HG03066 (cell line): ENCODE results near the gene DSCAML1.

Experiments
- ATAC-seq: cut with Tn5 transposase; IDR thresholded peaks from one replicate; pipeline ENCODE4 v1.9.1; 2021; ENCODE audit warnings: low read depth; ENCODE audit not compliant: unreplicated experiment

DSCAML1 gene

GRCh38 chr11:117621226-117621625 lies 175.8 kb downstream of the DSCAML1 start:
- ATAC-seq, result no peak

- no peak for ATAC-seq
Measured at GRCh38 chr11:117620659-117621058, 176.4 kb downstream of the DSCAML1 start.

- ATAC-seq, result no peak
Measured at GRCh38 chr11:117620086-117620485, 176.9 kb downstream of the DSCAML1 start.

GRCh38 chr11:117619661-117620060 lies 177.4 kb downstream of the DSCAML1 start:
- no peak for ATAC-seq

GRCh38 chr11:117618982-117619355 lies 178.0 kb downstream of the DSCAML1 start:
- no peak for ATAC-seq

- ATAC-seq, result no peak
Measured at GRCh38 chr11:117618302-117618981, 178.6 kb downstream of the DSCAML1 start.

GRCh38 chr11:117616979-117617378 lies 180.0 kb downstream of the DSCAML1 start:
- no peak for ATAC-seq

- ATAC-seq, result no peak
Measured at GRCh38 chr11:117614728-117615127, 182.3 kb downstream of the DSCAML1 start.

GRCh38 chr11:117613521-117613920 lies 183.5 kb downstream of the DSCAML1 start:
- no peak for ATAC-seq

- no peak for ATAC-seq
Measured at GRCh38 chr11:117612177-117612576, 184.8 kb downstream of the DSCAML1 start.

GRCh38 chr11:117610901-117611300 lies 186.1 kb downstream of the DSCAML1 start:
- no peak for ATAC-seq

GRCh38 chr11:117610045-117610444 lies 187.0 kb downstream of the DSCAML1 start:
- no peak for ATAC-seq

GRCh38 chr11:117607449-117607848 lies 189.6 kb downstream of the DSCAML1 start:
- no peak for ATAC-seq

GRCh38 chr11:117606790-117607189 lies 190.2 kb downstream of the DSCAML1 start:
- ATAC-seq, result no peak

GRCh38 chr11:117606211-117606610 lies 190.8 kb downstream of the DSCAML1 start:
- ATAC-seq, result peak; percentile 72

- no peak for ATAC-seq
Measured at GRCh38 chr11:117605331-117605730, 191.7 kb downstream of the DSCAML1 start.

- no peak for ATAC-seq
Measured at GRCh38 chr11:117604336-117604995, 192.6 kb downstream of the DSCAML1 start.

GRCh38 chr11:117603932-117604331 lies 193.1 kb downstream of the DSCAML1 start:
- no peak for ATAC-seq

- no peak for ATAC-seq
Measured at GRCh38 chr11:117601006-117601708, 195.9 kb downstream of the DSCAML1 start.

GRCh38 chr11:117600234-117600783 lies 196.7 kb downstream of the DSCAML1 start:
- ATAC-seq, result no peak

- ATAC-seq, result no peak
Measured at GRCh38 chr11:117597071-117597470, 199.9 kb downstream of the DSCAML1 start.
